Measurements from ENCODE around the gene SFMBT1. TPM values are rescaled to one million over a fixed set of nuclear protein-coding genes. Genes with fewer than 3 reads are reported as not detected.

Gene SFMBT1
- total RNA-seq, 2 donors from 2014 or later = 6.9 to 10.3 TPM

GRCh38 chr3:53022647-53023046 lies 23.2 kb downstream of the SFMBT1 start:
- no peak overlapping the region for H3K4me3 ChIP-seq (ENCODE audit: low read length)
- Mint-ChIP-seq H3K36me3 (ENCODE audit: low read depth) (peaks cover 3% of the 10 kb centered on the region), H3K27ac (no peak overlapping the region), H3K4me1 (peaks cover 18% of the 10 kb centered on the region), H3K4me3 (no peak overlapping the region), H3K27me3 (ENCODE audit: insufficient read depth) (no peaks in the 10 kb centered on the region), H3K9me3 (no peaks in the 10 kb centered on the region)
- no peaks in the 10 kb centered on the region for H3K36me3 ChIP-seq (ENCODE audit: control insufficient read depth, insufficient read depth, low read length)
- no peak for TF ChIP-seq CTCF (conservative IDR thresholded peaks at IDR 0.05)
- H3K4me1 ChIP-seq (ENCODE audit: control insufficient read depth, insufficient read depth, low read length) = no peaks in the 10 kb centered on the region
- no peak overlapping the region for H3K27ac ChIP-seq (ENCODE audit: low read depth, low read length)
- 92% methylated on average over 2 of the region's 3 CpGs; no CpG with 5 or more reads in 1 of the 2 experiments for WGBS, 2 experiments (ENCODE audit: insufficient coverage in 1 of 2, insufficient read length in 1 of 2)
- no peak overlapping the region for H3K9ac ChIP-seq (ENCODE audit: extremely low read depth, low read length, poor library complexity, severe bottlenecking)
- no peak for DNase-seq
- no peaks in the 10 kb centered on the region for H3K27me3 ChIP-seq (ENCODE audit: control insufficient read depth, insufficient read depth, low read length, poor library complexity, severe bottlenecking)
- H3K9me3 ChIP-seq (ENCODE audit: control insufficient read depth, low read length) = no peaks in the 10 kb centered on the region

- H3K4me3 Mint-ChIP-seq = no peak overlapping the region
- no peaks in the 10 kb centered on the region for H3K36me3 Mint-ChIP-seq (ENCODE audit: low read depth)
- no peak for TF ChIP-seq CTCF (conservative IDR thresholded peaks at IDR 0.05)
- Histone ChIP-seq H3K4me3 (ENCODE audit: low read length) (no peak overlapping the region), H3K27me3 (ENCODE audit: control insufficient read depth, insufficient read depth, low read length, poor library complexity, severe bottlenecking) (no peaks in the 10 kb centered on the region), H3K27ac (ENCODE audit: low read depth, low read length) (no peak overlapping the region), H3K9ac (ENCODE audit: extremely low read depth, low read length, poor library complexity, severe bottlenecking) (no peak overlapping the region), H3K36me3 (ENCODE audit: control insufficient read depth, insufficient read depth, low read length) (no peaks in the 10 kb centered on the region), H3K9me3 (ENCODE audit: control insufficient read depth, low read length) (no peaks in the 10 kb centered on the region), H3K4me1 (ENCODE audit: control insufficient read depth, insufficient read depth, low read length) (no peaks in the 10 kb centered on the region)
- H3K27ac Mint-ChIP-seq = no peak overlapping the region
- peaks cover 10% of the 10 kb centered on the region for H3K4me1 Mint-ChIP-seq
- 91 to 100% methylated on average over 3 to 5 of the region's 5 CpGs for WGBS, 2 experiments (ENCODE audit: insufficient coverage in 1 of 2, insufficient read length in 1 of 2)
- DNase-seq = no peak
- H3K9me3 Mint-ChIP-seq = no peaks in the 10 kb centered on the region
- H3K27me3 Mint-ChIP-seq (ENCODE audit: insufficient read depth) = no peaks in the 10 kb centered on the region
Measured at GRCh38 chr3:53016236-53016635, 29.6 kb downstream of the SFMBT1 start.

GRCh38 chr3:53011324-53011723 lies 34.5 kb downstream of the SFMBT1 start:
- H3K4me3 Mint-ChIP-seq = no peak overlapping the region
- H3K27me3 Mint-ChIP-seq (ENCODE audit: insufficient read depth) = no peaks in the 10 kb centered on the region
- no peak overlapping the region for H3K4me3 ChIP-seq (ENCODE audit: low read length)
- 98 to 100% methylated on average over 1 to 3 of the region's 3 CpGs for WGBS, 2 experiments (ENCODE audit: insufficient coverage in 1 of 2, insufficient read length in 1 of 2)
- H3K36me3 Mint-ChIP-seq (ENCODE audit: low read depth) = no peaks in the 10 kb centered on the region
- H3K9me3 Mint-ChIP-seq = no peaks in the 10 kb centered on the region
- H3K36me3 ChIP-seq (ENCODE audit: control insufficient read depth, insufficient read depth, low read length) = no peaks in the 10 kb centered on the region
- DNase-seq = no peak
- TF ChIP-seq CTCF (conservative IDR thresholded peaks at IDR 0.05) = no peak
- no peaks in the 10 kb centered on the region for H3K4me1 ChIP-seq (ENCODE audit: control insufficient read depth, insufficient read depth, low read length)
- no peak overlapping the region for H3K27ac ChIP-seq (ENCODE audit: low read depth, low read length)
- H3K4me1 Mint-ChIP-seq = peaks cover 17% of the 10 kb centered on the region
- H3K27me3 ChIP-seq (ENCODE audit: control insufficient read depth, insufficient read depth, low read length, poor library complexity, severe bottlenecking) = no peaks in the 10 kb centered on the region
- no peak overlapping the region for H3K27ac Mint-ChIP-seq
- H3K9me3 ChIP-seq (ENCODE audit: control insufficient read depth, low read length) = no peaks in the 10 kb centered on the region
- no peak overlapping the region for H3K9ac ChIP-seq (ENCODE audit: extremely low read depth, low read length, poor library complexity, severe bottlenecking)

Data from endodermal cell (in vitro differentiated cells).